GM12873 (cell line): ENCODE results near the gene ZNF831.

Experiments used
- TF ChIP-seq, protein P1 (sequence below): IDR thresholded peaks from 2 replicates; pipeline ENCODE4 v1.5.1; 2012; ENCODE audit warnings: low read depth, mild to moderate bottlenecking, moderate library complexity, low read length, control low read depth; ENCODE audit not compliant: insufficient read depth; ENCODE audit errors: missing control alignments

The ZNF831 gene

DNA sequence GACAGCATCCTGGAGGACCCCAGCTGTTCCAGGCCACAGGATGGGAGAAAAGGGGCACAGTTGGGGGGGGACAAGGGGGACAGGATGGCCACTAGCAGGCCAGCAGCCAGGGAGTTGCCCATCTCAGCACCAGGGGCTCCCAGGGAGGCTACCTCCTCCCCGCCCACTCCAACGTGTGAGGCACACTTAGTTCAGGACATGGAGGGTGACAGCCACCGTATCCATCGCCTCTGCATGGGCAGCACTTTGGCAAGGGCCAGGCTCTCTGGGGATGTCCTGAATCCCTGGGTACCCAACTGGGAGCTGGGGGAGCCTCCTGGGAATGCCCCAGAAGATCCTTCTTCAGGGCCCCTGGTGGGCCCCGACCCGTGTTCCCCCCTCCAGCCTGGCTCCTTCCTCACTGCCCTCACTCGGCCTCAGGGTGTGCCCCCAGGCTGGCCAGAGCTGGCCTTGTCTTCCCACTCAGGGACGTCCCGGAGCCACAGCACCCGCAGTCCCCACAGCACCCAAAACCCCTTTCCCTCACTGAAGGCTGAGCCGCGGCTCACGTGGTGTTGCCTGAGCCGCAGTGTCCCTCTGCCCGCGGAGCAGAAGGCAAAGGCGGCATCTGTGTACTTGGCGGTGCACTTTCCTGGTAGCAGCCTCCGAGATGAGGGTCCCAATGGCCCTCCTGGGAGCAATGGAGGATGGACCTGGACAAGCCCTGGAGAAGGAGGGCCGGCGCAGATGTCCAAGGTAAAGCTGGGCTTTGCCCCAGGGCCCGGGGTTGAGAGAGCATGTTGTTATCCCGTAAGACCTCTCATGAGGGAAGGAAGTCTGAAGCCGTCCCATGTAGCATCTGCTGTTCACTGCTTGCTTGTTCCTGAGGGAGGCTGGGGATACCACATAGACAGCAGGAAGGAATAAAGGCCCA lies 30.7 kb downstream of the ZNF831 start:
- TF ChIP-seq, protein P1, sequence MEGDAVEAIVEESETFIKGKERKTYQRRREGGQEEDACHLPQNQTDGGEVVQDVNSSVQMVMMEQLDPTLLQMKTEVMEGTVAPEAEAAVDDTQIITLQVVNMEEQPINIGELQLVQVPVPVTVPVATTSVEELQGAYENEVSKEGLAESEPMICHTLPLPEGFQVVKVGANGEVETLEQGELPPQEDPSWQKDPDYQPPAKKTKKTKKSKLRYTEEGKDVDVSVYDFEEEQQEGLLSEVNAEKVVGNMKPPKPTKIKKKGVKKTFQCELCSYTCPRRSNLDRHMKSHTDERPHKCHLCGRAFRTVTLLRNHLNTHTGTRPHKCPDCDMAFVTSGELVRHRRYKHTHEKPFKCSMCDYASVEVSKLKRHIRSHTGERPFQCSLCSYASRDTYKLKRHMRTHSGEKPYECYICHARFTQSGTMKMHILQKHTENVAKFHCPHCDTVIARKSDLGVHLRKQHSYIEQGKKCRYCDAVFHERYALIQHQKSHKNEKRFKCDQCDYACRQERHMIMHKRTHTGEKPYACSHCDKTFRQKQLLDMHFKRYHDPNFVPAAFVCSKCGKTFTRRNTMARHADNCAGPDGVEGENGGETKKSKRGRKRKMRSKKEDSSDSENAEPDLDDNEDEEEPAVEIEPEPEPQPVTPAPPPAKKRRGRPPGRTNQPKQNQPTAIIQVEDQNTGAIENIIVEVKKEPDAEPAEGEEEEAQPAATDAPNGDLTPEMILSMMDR, result no peak

DNA sequence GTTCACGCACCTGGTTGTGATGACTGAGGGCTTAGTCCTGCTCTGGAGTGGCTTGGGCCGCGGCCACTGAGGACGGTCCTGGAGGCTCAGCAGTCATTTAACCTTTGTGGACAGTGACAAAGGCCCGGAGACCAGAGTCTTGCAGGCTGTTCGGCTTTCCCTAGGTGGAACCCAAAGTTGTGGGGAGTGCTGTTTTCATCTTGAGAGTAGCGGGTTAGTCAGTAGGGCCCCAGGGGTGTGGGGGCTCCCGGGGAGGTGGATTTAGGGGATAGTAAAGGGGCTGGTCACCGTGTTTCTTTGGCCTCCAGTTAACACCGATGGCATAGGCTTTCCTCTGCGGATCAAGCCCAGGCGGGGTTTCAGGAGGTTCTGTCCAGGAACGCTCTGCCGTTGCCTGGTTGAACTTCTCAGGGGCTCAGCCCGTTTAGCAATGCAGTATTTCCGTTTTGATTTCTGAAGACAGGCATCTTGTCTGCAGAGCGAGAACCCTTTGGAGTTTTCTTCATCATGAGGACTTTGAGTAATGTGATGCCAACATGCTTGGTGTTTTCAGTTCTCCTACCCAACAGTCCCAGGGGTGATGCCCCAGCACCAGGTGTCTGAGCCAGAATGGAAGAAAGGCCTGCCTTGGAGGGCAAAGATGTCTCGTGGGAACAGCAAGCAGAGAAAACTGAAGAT lies 31.8 kb downstream of the ZNF831 start:
- TF ChIP-seq, protein P1, result no peak

DNA sequence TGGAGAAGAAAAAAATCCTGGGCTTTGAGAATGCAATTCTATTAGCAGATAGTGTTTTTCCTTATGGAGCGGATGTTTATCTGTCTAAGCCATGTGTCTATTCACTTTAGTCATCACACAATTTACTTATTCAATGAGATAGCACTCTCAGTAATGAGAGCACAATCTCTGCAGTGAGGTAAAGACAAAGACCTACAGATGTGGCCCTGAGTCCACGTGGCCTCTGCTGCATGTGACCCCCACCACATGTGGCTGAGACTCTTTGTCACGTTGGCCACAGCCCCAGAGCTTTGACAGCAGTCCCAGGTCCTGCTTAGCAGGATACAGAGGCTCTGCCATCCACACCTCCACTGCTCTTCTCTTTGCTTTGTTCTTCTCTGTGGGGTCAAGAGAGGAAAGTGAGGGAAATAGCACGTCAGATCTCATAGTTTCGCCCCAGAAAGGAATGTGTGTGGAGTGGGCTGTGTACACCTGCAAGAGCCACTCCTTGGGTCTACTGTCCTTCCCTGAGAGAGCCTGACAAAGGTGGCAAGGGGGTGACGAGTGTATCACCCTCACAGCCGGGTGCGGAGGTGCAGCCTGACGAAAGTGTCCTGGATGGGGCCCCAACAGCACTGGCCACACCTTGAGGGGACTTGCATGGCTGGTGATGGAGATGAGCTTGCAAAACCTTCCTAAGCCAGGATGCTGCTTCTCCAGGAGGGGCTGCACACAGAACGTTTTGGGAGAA lies 40.7 kb downstream of the ZNF831 start:
- TF ChIP-seq, protein P1, result no peak

DNA sequence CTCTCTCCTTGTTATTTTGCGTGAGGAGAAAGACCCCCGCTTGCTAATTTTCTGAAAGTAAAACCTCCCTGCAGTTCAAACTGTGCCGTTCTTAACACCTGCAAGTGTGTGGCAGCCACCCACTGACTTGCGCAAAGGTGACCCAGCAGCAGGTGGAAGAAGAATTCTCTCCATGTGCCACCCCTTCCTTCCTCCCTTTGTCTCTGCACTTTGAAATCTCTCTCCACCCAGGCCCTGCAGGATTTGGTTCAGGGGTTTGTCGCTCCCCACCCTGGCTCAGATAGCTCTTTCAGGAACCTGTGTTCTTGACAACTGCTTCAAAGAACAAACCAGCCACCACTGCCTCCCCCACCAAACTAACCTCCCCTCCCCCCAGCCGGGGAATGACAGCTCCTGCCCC lies 41.4 kb downstream of the ZNF831 start:
- TF ChIP-seq, protein P1, result no peak

DNA sequence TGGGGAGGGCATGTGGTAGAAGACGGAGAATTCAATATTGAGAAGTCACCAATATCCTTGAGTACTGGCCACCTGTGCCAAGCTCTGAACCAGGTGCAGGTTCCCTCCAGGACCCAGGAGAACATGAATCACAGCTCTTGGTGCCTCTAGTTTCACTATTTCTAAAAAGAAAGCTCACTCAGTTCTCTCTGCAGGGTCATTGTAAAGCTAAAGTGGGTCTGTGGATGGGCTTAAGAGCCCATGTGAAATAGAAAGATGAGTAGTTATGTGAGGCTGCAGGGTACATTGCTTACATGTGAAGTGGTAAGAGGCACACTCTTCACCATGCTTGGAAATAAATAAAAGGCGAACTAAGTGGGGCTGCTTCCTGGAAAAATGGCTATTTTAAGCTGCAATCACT lies 43.6 kb downstream of the ZNF831 start:
- TF ChIP-seq, protein P1, result no peak

DNA sequence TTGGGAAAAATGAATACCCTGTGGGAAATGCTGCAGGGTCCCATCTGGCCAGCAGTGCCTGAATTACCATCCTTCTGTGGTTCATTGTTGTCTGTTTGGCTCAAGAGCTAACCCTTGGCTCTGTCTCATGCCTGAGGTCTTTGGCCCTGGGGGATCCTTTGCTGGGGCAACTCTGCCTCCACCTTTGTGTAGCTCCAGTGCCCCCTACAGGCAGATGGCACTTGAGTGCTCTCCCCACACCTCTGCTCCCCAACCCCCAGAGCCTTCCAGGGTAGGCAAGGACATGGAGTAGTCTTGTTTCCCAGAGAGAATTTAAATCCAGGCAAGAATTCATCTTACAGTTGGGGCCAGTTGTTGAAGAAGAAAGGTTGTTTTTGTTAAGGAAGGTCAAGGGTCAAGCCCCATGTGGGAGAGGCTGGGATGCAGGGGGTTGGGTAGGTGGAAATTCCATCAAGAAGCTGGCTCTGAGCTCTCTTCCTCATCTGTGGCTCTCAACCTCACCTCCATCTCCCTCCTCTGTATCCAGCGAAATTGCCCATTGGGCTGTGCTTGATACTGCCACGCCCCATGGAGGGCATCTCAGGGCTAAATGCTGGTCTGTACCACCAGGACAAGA lies 44.2 kb downstream of the ZNF831 start:
- TF ChIP-seq, protein P1, result peak; percentile 91

DNA sequence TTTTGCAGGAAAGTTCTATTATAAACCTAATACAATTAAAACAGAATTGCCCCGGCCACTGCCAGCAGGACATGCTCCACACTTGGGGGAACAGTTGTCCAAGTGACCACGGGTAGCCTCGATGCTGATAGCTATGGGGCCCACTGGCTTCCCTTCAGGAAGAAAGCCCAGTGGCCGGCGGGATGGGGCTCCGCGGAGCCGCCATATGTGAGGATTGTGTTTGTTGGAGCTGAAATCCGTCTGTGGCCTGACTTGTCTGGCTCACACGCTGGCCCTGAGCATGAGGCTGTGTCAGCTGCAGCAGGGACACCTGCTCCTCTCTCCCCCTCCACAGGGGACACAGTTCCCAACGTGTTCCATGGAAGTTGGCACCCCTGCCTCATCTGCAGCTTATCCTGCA lies 46.6 kb downstream of the ZNF831 start:
- TF ChIP-seq, protein P1, result no peak
